Femur (tissue), 1 donor: ENCODE results near the gene FAM110A.
"Not testable (repeated sequence)": the region's sequence is repeated elsewhere in the genome, so short reads cannot be mapped to it uniquely, and the experiment has no call there.

ENCODE experiments used
- DNase-seq: peaks from one replicate; pipeline ENCODE4 v3.0.0-alpha.2; 2017

FAM110A gene

DNA sequence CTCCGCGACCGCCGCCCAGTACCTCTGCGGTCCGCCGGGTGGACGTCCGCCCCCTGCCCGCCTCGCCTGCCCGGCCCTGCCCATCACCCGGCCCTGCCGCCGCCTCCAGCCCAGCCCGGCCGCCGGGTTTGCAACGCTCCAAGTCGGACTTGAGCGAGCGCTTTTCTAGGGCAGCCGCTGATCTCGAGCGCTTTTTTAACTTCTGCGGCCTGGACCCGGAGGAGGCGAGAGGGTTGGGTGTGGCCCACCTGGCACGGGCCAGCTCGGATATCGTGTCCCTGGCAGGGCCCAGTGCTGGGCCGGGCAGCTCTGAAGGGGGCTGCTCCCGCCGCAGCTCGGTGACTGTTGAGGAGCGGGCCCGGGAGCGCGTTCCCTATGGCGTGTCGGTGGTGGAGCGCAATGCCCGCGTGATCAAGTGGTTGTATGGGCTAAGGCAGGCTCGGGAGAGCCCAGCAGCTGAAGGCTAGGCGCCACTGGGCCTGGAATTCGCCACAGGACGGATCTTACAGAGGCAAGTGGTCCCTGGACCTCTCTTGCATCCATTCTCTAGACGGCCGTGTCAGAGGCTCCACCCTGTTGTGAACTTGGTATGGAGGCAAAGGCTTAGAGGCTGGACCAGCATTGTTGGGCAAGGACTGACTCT, 11.8 kb downstream of the FAM110A start:
- no peak for DNase-seq

DNA sequence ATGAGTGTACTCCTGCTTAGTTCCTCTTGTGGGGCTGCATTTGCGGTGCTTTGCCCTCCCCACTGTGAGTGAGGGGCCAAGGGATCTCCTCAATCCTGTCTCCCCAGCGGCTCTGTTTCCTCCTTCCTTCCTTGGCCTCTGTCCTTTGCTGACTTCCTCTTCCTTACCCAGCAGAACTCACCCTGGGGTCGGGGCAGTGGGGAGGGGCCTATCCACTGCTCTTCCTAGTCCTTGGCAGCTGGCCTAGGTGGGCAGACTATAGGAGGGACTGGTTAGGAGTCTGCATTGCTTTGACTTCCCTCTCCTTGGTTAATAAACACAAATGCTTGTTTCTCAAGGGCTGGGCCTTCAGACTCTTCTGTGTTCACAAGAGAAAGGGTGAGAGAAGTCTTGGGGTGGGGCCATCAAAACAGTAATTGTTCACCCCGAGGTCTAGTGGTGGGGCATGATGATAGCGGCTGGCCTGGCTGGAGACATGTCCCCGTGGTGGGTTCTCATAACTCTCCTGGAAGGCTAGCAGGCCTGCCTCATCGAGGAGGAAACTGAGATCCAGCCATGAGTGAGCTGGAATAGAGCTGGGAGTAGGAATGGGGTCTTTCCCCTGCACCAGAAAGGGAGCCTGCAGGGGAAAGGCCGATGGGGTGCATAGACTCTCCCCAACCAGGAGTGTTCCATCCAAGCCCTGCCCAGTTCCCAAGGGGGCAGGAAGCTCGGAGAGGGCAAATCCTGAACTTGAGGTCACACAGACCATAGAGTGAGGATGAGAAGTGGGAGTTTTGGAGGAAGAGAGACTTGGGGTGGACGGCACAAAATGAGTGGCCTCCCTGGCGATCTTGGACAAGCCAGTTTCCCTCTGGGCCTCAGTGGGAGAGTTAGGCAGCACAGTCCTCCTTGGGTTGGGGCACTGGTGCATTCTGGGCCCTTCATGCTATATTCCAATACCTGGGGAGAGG, 12.7 kb downstream of the FAM110A start:
- no peak for DNase-seq

DNA sequence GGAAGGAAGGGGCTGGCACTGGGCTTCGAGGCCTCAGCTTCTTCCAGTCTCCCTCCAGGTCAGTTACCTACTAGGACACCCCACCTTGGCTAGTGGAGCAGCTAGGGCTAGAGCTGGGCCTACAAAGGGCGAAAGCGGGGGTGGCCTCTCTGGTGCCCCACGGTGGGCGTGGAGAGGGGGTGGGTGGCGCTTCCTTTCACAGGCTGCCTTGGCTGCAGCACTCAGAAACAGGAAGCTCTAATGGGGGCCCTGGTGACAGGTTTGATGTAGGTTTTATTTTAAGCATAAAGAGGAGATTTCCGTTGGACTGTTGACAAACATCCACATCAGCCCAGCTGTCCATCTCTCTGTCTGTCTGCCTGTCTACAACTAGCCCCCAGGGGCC, 13.4 kb downstream of the FAM110A start:
- peak; percentile 48 for DNase-seq

DNA sequence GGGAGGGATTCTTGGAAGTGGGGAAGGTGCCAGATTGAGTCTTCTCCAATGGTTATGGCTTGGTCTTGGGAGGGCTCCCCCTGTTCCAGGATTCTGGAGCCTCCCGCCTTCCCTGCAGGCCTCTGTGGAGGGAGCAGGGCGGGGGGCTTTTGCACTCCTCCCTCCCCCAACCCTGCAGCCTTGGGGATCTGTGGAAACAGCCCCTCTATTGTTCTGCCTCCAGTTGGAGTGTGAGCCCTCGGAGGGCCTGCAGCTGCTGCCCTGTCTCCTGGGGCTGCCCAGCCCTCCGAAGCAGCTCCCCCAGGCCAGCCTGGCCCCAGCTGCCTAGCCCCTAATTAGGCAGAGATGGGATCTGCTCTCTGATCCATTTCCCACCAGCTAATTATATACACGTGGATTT, 14.7 kb downstream of the FAM110A start:
- peak; percentile 33 for DNase-seq

DNA sequence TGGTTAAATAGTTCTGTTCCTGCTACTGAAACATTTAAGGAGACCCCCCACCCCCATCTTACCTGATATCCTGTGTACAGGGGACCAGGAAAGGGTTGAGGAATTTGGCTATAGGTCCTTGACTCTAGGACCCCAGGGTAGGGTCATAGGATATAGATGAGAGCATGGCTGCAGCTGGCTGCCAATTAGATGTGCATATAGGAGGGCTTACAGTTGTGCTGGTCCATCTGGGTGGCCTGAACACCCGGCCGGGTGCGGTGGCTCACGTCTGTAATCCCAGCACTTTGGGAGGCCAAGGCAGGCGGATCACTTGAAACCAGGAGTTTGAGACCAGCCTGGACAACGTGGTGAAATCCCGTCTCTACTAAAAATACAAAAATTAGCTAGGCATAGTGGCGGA, 15.2 kb downstream of the FAM110A start:
- not testable (repeated sequence) for DNase-seq

DNA sequence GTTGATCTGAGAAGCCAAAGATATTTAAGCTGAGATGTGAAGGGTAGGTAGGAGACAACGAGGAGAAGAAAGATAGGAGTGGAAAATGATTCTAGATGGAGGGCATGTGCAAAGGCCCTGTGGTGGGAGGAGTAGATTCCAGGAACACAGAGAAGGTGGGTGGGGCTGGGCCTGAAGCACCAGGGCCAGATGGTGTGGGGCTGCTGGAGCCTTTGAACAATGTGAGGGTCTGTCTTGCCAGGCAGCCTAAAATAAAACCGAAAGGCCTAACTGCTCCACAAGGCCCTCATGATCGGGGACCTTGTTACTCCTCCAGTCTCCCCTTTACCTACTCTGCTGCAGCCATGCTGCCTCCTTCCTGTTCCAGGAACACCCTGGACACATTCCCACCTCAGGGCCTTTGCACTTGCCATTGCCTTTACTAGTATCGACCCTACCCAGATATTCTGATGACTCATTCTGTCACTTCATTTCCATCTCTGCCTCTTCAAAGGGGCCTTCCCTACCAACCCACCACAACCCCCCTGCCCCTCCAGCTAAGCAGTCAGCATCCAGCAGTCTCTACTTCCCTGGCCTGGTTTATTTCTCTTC, 20.0 kb downstream of the FAM110A start:
- no peak for DNase-seq

DNA sequence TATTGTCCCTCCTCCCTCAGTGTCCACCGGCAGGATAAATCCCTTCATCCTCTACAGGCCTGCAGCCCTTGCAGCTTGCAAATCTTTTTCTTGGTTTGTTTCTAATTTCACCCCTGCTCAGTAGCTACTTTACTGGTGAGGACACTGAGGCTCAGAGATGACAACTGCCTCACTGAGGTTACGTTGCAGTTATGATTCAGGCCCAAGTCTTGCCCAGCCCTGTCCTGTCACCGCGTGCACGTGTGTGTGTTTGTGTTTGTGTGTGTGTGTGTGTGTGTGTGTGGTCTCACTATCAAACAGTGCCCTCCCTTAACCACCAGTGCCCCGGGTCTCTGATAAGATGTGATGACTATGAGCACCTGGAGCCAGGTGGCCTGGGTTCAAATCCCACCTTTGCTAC, 21.1 kb downstream of the FAM110A start:
- DNase-seq: no peak

DNA sequence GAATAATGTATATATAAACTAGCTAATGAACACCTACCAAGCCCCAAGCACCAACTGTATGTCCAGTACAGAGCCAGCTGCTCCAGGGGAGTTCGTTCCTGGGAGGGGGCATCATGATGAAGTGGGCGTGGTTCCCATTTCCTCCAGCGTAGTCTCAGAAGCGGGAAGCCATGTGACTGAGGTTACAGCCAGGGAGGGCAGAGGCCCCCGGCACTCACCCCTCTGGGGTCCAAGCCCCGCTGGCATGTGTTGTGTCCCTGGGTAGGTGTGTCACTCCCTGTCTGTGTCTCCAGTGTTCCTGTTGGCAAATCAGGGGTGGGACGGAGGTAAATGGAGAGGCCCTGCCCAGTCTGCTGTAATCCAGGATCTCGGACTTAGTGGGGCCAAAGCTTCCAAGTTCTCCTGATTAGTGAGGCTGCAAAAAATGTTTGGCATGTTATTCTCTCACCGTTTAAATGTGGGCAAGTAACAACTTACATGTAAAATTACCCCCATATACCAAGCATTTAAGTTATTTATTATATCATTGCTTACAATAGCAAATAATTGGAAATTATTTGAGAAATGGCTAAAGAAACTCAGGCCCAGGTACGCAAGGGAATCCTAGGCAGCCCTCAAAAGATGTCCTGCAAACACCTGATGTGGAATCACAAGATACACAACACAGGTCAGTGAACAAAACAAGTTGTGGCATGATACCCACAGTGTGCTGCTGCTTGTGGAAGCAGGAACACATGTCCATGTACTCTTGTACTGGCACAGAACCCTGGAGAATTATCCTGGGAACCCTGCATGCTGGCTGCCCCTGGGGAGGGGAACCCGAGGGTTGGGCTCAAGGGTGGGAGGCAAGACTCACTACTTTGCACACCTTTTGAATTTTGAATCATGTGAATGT, 22.2 kb downstream of the FAM110A start:
- no peak for DNase-seq

DNA sequence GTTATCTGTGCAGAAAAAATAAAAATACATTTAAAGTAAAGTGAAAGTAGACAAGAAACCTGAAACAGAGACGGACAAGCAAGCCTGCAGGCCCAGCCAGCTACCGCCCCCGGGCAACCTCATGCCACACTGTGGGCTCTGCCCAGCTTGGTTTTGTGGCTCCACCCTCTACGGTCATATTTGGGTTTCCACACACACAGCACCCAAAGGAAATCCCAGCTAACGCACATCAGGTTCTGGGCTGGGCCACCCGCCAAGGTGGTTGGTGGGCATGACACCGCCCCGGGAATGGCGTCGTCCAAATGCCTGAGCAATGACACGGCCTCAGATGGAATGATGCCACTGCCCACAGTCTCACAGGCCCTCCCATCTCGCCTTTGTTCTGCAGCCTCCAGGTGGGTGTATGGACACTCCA, 22.9 kb downstream of the FAM110A start:
- DNase-seq: peak; percentile 43

DNA sequence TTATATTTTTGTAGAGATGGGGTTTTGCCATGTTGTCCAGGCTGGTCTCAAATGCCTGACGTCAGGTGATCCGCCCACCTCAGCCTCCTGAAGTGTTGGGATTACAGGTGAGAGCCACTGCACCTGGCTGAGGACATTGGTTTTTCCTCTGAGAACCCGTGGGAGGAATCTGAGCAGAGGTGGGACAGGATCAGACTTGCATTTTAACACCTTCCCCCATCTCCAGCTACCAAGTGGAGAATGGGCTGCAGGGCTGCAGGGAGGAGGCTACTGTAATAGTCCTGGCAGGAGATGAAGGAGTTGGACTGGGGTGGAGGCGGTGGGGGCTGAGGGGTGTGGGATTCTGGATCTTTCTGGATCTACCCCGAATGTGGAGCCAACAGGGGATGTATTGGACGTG, 24.5 kb downstream of the FAM110A start:
- no peak for DNase-seq

DNA sequence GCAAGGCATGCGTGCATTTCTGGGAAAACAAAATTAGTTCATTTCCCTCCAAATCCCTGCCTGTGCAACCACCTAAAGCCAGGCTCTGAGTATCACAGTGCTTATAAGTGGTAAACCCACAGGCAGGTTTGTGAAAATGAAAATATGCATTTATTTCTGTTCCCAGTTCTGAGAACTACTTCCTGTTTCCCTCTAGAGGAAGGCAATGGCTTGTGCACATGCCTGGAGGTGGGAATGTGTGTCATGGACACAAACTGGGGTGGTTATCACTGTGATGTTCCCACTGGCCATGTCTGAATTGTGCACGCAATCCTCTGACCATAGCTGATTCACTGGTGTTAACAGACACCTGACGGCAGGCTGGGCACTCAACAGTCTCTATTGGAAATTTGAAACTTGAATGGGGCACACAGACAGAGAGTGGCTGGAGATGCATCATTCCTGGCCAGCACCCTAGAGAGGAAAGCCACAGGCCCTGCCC, 26.3 kb downstream of the FAM110A start:
- no peak for DNase-seq

DNA sequence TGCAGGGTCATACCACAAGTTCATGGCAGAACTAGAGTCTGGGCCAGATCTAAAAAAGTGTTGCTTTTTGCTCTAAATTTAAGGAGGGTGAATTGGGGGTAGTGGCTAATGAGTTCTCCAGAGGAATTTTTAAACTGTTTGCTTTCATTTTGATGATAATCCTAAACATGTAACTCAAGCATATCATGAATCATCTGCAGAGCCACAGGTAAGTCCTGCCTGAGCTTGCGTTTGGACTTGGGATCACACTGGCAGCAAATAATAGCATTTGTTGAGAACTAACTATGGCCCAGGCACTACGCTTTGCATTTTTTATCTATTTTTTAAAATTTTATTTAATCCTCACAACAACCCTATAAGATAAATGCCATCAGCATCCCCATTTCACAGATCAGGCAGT, 27.4 kb downstream of the FAM110A start:
- DNase-seq: no peak

DNA sequence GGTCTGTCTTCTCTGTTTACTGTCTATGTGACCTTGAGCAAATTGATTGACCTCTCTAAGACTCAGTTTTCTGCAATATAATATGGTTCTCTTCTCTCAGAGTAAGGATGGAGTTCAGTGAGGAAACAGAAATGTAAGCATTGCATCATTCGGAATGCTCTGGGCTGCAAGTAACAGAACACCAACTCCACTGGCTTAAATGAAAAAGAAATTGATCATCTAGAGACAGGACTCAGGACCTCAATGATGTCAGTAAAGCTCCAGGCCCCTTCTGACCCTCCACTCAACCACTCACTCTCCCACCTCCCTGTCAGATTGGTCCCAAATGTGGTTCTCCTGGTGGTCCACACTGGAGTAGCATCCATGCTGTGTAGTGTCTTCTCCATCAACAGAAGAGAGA, 31.9 kb downstream of the FAM110A start:
- DNase-seq: no peak

DNA sequence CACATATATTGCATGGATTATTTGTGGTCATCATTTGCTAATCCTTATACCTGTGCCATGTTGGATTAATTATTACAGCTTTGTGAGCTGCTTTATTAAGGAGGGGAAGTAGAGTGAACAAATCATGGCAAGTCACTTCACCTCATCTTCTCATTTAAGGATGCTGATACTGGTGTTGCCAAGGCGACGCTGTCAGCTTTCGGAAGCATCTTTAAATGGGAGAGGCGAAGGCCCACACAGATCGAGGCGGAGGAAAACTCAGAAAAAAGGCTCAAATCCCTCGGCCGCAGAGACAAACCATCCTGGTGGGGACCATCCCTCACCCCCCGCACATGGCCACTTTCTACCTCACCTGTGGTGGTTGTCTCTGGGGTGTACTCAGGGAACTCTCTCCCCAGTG, 34.8 kb downstream of the FAM110A start:
- DNase-seq: no peak

DNA sequence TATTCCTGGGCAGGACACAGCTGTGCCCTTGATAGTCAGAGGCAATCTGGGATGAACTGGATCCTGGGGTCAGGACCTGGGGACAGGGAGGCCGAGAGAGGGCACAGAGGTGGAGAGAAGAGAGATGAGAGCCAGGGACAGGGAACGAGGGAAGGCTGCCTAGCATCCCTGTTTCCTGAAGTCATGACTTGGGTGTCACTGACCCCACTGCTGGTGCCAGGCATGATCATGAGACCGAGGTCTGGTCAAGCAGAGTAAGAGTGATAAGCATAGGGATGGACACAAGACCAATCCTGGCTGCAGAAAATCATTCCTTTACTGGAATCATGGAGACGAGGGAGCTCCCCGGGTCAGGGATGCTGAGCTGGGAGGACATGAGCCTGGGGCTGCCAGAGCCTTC, 36.1 kb downstream of the FAM110A start:
- DNase-seq: no peak

DNA sequence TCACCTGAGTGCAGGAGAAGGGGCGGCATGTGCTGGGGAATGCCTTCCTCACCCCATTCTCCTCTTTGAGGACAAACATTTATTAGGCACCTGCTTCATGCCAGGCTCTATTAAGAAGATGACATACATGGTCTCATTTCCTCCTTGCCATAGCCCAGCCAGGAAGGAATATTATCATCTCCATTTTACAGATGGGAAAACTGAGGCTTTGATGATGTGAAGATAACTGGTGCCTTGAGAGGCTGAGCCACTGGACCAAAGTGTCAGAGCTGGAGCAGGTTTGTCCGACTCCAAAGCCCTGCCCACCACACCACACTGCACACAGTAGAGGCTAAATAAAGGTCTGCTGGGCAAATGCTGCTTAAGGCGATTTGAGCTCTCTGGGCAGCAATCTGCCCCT, 37.2 kb downstream of the FAM110A start:
- DNase-seq: no peak

DNA sequence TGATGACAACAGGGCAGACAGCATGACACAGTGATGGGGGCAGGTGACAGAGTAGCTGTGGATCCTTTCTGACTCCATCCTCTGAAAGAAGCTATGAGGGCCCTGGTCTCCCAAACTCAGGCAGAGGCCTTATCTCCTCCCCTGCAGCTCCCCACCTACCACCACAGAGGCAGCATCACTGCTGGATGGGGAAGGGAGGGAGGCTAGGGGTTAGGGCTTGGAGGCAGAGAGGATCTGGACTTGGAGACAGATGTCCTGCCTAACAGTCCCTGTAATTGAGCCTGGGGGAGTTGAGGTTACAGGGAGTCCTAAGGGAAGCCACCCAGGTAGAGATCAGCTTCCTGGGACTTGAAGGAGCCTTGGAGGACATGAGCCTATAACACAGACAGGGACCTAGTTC, 37.9 kb downstream of the FAM110A start:
- no peak for DNase-seq

DNA sequence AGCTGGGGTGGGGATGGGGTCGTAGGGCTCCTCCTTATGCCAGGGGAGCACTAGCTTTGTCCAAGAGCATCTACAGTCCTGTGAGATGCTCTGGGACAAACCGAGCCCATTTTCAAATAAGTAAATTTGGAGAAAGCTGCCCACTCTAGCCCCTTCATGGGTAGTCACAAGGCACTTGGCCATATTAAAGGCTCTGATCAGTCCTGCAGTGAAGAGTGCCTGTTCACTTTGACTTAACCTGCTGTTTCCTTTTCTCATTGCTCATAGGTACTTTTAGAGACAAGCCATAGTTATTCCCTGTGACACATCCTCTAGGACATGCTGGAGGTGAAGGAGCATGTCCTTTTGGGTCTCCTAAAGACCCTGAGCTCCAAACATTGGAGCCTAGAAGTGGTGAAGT, 38.4 kb downstream of the FAM110A start:
- no peak for DNase-seq

DNA sequence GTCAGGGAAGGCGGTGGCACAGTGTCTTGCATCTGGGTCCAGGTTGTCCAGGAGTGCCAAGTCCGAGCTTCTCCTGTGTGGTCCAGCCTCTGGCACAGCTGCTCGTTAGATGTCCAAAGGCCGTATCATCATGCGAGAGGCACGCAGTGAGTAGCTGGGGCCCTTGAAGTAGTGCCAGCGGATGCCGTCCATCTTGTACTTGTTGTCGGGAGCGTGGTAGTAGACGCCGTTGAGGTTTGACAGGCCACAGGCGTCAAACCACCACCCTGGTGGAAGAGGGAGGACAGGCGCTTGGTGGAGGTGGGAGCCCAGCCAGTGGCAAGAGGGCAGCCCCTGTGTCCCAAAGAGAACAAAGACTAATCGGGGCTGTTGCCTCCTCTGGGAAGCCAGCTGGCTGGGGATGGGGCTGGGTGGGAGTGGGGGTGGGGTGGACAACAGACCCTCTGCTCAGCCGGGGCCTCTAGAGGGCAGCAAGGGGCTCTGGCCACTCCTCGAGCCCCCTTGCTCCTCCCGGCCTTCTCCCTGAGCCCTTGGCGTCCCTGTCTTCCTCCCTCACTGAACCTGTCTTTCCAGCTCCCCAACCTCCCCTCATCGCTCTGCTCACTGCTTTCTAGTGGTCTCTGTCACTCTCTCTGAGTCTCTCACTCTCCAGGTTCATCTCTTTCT, 39.5 kb downstream of the FAM110A start:
- DNase-seq: no peak

DNA sequence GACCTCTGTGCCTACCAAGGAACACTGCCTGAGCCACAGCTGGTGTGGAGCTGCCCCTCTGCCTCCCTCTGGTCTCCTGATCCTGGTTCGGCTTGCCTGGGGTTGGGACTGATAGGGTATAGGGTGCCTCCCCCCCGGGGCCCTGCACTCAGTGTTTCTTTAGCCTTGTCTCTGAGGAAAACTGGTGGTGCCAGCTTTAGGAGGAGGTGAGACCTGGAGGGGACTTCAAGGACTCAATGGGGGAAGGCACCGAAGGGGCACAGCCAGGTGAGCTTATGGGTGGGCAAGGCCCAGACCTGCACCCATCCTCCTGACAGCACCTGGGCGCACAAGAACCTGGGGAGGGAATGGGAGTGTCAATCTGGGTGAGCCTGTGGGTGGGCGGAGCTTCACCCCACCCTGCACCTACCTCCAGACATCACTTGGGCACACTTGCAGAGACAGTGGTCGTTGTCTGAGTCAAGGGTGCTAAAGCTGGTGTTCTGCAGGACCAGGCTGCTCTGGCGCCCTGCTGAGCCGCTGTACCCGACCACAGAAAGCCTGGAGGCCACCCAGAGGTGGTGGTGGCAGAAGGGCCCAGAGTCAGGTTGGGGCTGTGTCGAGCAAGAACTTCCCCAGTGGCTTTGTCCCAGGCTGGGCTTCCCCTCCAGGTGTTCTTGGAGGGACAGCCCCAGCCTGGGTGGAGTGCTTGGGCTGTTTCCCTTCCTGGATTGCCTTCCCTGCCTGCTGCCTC, 40.5 kb downstream of the FAM110A start:
- no peak for DNase-seq

DNA sequence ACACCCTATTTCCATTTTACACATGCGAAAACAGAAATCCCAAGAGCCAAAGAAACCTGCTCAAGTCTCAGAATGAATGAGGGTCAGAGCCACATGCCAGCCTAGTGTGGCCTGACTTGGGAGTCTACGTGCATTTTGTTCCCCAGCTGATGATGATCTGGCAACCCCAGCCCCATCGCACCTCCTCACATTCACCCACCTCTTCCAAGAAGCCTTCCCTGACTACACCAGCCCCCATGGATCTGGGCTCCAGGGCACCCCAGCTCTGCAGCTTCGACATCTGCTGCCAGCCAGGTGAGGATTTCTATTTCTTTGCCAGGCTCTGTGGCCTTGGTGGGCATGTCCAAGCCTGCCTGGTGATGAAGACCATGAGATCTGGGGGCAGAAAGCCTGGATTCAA, 41.6 kb downstream of the FAM110A start:
- no peak for DNase-seq

DNA sequence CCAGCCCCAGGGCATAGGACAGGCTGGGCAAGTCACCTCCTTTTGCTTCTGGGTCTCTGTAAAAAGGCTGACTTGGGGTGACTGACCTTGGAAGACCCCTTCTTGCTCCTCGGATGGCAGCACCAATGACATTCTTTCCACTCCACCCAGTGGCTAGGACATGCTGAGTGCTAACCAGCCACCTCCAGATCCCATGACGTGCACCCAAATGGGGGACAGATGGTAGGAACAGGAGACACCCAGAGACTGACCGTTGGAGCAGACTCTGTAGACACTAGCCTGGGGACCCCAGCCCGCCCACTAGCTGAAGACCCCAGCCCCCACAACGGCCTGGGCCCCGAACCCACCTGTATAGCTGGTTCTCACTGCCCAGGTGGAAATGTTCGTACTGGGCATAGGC, 44.3 kb downstream of the FAM110A start:
- no peak for DNase-seq
